Iris pigment epithelial cell (primary cell): ENCODE results near the gene AIFM2.
A peak's percentile ranks its signal among the peaks of the same experiment; 100 is the strongest.

Source experiments
- DNase-seq: peaks from one replicate; pipeline ENCODE4 v3.0.0-alpha.2; 2011; ENCODE audit warnings: low read depth

Gene AIFM2

DNA sequence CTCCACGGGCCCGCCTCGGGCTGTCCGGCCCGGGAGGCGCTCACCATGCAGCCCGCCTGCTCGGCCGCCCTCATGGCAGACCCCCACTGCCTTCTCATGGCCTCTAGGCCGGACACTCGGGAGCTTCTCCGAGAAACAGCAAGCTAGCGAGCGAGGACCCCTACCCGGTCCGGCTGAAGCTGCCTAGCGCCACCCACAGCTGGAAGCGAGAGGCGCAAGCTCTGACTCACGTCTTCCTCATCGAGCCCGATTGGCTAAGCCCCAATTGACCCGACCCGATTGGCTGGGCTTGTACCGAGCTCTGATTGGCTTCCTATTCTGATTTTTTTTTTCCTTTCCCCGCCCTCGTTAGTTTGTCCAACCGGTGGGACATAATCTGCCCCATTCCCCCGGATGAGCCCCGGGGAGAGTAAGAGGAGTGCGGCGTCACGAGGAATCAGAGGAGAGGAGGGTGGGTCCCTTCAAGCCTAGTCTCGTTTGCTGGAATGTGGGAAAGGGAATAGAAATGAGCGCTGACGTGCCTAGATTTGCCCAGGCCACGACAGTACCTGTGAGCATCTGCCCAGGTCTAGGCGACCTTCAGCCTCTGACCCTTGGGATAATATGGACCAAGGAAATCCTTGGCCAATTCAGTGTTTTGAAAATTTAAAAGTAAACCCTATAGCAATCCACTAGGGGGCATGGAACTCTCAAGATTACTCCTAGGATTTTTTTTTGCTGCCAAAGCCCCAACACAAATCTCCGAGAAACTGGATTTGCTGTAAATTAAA lies 14.0 kb upstream of the AIFM2 start, which contains the start of gene TYSND1:
TYSND1 (minus strand) TSS at position 212 of the 770 bp plus-strand sequence; CDS start at position 98, 114 bp downstream.
- peak; percentile 98 for DNase-seq

DNA sequence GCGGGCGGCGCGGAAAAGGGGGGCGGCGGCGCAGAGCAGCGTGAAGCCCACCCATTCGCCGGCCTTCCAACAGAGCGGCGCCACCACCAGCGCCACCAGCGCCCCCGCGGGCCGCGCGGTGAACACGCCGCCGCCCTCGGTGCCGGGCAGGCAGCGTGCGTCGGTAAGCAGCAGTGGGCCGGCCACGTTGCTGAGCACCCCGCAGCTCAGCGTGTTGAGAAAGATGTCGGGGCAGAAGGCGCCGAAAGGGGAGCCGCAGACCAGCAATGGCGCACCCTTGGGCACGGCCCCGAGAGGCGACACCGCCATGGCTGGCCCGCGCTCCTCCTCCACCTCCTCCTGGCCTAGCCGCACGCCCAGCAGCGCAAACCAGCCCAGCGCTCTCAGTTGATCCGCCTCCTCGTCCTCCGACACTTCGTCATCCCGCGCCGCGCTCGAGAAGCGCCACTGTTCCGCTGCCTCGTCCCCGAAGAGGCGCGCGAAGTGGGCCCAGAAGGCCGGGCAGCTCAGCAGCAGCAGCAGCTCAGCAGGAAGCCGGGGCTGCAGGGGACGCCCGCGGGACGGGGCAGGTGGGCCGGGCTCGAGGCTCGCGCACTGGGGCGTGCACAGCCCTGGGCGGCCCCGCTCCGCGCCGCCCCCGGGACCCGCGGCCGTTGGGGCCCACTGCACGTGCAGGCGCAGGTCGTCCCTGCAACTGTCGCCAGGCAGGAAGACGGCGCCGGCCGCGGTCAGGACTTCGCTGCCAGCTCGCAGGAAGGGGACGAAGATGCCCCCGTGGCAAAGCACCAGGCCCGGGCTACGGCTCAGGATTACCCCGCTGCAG lies 13.3 kb upstream of the AIFM2 start:
- DNase-seq: peak; percentile 66

DNA sequence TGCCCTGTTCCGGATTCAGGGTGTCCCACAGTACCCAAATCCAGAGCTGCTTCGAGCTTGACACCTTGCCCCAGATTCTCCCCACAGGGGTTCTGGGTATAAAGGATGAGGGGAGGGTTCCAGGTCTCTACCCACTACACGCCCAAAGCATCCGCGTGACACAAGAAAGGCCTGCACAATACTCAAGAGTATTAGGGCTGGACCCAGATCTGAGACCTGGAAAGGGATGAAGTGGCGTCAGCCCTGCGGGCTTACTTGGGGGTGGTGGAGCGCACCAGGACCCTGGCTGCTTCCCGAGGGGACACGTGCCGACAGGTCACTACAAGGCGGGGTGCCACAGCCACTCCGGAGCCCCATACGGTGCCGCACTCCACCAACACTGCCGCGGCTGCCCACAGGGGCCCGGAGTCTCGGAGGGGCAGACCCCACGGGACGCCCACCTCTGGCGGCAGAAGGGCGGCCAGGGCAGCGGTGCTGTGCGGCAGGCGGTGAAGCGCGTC lies 12.6 kb upstream of the AIFM2 start:
- no peak for DNase-seq

DNA sequence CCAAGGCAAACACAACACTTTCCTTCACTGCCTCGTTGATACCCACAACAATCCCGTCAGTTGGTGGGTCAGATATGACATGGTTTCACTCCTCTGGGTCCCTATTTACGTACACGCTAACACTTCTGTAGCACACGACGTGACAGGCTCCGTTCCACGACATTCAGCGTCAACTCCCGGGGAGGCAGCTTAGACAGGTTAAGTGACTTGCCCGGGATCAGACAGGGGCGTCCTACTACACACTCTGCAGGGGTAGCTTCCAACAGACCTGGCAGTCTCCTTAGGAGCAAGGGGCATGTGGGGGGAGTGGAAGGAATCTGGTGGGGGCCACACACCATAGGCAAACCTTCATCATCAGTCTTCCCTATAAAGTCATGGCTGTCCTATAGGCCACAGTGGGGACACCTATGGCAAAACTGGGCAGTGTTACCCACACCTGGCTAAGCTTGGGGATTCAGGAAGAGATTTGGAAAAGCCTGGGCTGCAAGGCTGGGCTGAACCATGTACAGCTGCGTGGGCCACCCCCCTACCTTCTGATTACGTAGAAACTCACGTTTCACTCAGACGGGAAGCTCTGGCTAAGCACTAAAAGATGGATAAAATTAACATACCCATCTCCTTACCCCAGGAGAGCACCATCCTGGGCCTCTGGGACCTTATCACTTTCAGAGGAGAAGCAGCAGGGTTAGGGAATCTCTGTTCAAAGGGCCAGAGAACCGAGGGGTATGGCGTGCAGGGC lies 11.9 kb upstream of the AIFM2 start:
- no peak for DNase-seq

DNA sequence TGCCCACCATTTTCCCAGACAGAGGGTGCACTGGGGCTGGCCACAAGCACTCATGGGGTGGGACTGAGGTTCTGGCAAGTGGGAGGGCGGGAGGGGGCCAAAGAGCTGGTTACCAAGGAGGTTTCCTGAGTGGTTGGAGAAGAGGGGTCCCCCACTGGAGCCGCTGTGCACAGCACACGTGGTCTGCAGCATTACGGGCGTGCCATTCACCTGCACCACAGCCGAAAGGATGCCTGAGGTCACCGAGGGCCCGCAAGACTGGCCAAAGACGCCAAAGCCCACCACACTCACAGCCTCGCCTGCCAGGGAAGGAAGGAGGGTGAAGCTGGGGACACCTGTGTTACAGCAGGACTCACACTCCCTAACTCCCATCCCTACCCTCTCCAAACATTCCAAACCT lies 9.9 kb upstream of the AIFM2 start:
- no peak for DNase-seq

DNA sequence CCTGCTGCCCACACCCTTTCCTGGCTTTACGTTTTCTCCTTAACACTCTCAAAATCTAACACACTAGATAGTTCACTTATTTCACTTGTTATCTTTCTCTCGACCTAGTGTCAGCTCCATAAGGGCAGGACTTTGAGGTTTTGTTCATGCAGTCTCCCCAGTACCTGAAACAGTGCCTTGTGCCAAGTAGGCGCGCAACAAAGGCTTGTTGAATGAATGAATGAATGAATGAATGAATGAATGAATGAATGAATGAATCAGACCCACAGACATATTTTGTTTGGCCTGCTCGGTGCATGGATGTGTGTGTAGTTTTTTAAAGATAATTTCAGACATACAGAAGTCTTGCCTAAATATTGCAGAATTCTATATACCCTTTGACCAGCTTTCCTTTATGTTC lies 7.7 kb upstream of the AIFM2 start:
- DNase-seq: no peak

DNA sequence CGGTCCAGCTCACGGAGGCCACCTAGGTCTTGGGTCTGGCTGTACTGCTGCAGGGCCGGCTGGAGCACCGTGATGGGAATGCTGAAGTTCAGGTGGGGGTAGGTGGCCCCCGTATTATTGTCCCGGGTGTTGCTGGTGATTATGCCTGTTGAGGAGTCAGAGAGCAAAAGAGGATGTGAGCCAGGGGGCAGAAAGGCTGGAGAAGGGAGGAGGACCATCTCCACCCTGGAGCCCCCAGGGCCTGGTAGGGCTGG lies 7.3 kb upstream of the AIFM2 start:
- no peak for DNase-seq

DNA sequence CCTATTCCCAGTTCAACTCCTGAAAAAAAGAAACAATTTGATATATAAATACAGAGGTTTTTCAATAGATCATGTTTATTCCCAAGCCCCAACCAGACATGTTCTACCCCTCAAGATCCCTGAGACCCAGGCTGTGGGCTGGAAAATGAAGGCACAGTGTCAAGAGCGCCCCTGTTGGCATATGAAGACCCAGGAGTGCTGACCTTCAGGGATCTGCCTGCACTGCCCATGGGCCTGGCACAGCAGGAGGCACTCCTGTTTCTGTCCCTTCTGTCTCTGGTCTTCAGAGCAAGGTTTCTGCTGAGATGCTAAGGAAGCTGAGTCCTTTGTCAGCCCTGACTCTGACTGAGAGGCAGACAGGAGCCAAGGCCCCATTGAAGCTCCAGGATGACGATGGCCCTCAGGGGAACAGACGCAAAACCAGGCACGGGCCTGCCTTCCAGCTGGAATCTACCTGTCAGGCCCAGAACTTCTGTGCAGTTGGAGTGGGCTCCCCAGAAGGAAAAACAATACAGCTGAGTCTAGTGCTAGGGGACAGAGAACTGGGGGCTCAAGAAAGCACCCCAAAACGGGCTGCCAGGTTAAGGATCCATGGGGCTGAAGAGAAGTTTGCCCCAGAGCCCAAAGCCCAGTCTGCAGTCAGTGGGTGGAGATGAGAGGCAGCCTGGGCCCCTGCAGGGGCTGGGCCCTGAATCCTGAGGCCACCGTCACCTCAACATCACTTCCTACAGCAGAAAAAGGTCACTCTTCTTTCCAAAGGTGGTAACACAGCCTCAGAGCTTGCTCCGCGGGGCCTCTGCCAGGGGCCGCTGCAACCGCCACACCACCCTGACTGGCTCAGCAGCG lies 6.7 kb upstream of the AIFM2 start:
- no peak for DNase-seq

DNA sequence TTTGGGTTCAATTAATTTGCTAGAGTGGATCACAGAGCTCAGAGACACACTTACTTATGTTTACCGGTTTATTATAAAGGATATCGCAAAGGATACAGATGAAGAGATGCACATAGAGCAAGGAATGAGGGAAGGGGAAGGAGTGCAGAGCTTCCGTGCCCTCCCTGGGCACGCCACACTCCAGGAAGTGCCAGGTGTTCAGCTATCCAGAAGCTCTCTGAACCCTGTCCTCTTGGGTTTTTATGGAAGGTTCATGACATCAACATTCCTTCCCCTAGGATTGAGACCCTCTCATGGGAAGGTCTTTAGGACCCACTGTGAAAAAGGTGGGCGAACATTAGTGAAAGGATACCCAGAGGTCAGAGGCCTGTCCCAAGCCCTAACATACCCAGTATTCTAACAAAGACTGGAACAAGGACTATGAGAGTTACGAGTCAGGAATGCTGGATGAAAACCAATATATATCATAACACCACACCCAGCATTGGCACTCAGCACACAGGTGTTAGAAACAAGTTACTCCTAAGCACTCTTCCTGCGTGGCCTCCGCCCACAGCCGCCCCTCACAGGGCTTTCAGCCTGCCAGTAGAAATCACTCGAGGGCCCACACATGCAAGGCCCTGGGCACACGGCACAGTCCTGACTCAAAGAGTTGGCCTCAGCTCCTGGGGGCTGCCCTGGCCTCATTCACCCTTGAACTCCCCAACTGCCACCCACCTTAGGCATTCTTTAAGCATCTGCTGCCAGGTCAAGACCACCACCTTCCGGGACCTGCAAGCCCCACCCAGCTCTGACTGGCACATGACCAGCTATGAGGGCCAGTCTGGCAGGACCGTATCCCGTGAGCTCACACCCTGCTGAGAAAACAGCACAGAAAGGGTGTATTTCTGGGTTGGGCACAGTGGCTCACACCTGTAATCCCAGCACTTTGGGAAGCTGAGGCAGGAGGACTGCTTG lies 5.6 kb upstream of the AIFM2 start:
- DNase-seq: no peak

DNA sequence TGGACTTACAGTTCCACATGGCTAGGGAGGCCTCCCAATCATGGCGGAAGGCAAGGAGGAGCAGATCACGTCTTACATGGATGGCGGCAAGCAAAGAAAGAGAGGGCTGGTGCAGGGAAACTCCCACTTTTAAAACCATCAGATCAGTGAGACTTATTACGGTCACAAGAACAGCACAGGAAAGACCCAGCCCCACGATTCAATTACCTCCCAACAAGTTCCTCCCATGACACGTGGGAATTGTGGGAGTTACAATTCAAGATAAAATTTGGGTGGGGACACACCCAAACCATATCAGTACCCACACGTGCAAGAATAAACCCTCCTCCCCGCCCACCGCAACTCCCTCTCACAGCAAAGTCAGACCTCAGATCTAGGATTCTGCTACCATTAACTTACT lies 4.5 kb upstream of the AIFM2 start:
- no peak for DNase-seq

DNA sequence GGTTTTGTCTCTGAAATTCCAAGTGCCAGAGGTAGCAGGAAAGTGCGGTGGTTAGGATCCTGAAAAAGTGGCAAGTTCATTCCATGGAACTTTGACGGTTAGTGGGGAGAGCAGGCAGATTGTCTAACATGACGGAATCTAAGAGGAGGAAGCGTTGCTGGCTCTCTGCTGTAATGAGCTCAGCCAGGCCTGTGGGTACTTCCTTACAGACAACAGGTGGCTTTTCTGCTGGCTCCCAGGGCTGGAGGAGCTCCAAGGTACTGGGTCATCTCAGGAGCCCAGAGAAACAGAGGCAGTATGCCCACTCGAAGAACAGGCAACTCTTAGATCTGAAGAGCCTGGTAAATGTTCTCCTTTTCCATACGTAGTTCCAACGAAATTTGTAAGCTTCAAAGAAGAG lies 3.1 kb upstream of the AIFM2 start:
- no peak for DNase-seq

DNA sequence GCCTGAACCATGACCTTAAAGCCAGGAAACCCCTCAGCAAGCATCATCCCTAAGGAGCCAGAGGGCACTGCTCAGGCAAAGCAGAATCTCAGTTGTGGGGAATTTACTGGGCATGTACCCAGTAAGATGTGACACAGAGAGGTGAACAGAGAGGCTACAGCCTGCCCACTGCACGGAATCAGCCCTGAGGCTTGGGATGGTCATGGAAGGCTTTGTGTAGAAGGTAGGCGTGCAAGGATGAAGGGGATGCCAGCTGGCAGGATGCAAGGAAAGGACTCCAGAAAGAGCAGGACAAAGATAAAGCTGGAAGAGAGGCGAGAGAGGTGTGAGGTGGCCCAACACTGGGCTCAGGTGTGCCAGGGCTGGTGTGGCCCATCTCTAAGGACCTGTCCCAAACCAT lies 2.4 kb upstream of the AIFM2 start:
- no peak for DNase-seq

DNA sequence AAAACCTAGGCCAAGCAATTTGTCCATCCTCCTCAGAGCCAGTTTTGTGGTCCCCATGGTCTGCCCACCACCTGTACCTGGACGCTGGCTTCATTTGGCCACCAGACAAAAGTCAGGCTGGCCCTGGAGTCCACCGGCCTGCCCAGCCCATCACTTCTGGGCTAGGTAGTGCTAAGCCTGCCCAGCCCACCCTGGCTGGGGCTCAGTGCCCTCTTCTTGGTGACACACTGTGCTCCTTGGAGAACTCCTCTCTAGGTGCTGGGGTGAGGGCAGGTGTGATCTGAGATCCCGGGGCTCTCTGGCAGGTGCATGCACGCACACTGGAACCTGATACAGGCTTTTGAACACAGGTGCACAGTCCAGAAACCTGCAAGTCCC lies 1.1 kb downstream of the AIFM2 start:
- DNase-seq: no peak

DNA sequence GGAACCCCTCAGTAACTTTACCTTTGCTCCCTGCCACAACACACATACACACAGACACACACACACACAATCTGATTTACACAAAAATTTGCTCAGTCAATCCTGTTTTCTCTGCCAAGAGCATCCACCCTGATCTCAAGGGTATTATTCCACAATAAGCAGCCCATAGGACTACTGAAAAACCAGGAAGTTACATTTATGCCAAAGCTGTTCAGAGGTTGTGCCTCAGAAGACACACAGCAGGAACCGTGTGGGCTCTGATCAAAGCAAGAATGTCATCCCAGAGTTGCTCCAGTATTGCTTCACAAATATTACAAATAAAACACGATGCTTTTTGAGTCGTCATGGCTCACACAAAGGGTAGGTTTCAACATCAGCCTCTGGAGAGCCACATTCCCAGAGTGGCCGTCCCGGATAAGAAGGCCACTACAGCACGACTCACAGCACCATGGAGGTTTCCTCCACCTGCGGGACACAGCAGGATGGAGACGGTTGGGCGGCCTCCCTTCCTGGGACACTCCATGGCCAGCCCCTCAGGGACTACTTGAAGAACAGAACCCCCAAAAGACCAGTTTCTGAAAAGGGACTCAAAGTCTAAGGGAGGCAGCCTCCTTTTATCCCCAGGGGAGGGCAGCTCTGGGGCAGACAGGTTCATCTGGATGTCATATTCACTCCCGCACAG lies 1.6 kb downstream of the AIFM2 start:
- DNase-seq: peak; percentile 66

DNA sequence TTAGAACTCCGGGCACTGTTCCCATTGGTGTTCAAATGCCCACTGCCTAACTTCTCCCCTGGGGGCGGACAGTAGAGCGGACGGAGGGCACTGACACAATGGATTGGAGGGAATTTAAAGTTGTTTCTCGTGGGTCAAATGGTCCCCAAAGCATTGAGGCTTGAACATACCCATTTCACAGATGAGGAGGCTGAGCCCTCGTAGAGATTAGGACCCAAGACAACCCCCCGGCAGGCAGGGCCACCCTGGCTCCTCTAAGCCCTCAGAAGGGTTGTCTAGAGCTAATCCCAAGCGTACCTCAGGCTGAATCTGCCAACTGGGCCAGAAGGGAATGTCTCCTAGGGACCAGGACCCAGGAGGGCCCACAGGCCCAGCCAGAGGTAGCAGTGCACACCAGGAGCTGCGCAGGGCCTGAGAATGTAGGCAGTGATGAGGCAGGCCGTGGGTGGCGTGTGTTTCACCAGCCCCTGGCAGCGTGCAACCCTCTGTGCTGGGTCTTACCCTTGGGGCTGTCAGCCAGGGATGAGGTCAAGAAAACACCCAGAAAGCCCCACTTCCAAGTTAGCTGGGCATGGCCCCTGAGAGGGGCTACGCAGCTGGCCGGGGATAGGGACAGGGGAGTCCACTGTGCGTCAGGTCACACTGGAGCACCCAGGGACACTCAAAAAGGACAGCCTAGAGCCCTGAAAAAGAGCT lies 5.8 kb downstream of the AIFM2 start:
- DNase-seq: no peak

DNA sequence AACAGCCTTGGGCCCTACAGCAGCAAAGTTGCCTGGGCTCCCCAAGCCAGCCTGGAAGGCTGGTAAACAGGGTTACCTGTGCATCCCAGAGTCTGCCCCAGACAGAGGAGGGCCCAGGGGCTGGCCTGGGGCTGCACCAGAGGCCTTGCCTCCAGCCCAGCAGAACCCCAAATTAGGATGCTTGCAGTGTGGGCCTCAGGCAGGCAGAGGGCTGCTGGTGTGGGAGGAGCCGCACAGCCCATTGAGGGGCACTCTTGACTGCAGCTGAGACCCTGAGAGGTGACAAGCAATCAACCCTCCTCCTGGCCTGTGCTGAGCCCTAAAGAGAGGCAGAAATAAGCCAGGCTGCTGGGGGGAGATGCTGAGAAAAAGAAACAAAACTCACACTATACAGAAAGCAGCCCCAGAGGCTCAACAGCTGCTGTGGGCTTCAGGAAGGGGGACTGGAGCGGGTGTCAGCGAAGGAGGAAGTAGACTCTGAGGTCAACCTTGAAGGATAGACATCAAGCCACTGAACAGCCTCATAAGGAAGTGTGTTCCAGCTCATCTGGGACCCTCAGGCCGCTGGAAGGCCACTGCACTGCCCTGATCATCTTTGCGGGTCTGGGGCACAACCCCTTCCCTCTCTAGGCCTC lies 6.6 kb downstream of the AIFM2 start:
- no peak for DNase-seq

DNA sequence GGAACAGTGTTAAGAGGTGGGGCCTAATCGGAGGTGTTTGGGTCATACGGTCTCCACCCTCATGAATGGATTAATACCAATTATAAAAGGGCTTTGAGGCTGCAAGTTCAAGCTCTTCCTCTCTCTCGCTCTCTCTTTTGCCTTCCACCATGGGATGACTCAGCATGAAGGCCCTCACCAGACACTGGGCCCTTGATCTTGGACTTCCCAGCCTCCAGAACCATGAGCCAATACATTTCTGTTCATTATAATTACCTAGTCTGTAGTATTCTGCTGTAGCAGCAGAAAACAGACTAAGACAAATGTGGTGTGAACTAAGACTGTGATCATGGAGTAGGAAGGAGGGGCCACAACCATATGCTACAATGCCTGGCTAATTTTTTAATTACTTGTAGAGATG lies 7.7 kb downstream of the AIFM2 start:
- no peak for DNase-seq

DNA sequence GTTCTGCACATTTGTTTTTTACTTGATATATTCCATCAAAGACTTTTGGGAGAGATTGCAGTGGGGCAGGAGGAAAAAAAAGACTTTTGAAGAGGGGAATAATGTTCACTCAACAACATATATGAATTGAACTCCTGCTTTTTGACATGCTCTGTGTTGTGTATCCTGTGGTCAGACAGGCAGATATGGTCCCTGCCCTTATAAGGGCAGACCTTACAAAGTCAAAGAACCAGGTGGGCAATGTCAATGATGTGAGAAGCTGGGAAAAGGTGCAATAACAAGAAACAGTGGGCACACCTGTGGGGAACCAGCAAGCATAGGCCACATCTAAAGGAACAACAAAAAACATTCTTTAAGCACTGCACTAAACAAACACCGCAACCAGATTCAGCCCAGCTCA lies 8.2 kb downstream of the AIFM2 start:
- DNase-seq: no peak

DNA sequence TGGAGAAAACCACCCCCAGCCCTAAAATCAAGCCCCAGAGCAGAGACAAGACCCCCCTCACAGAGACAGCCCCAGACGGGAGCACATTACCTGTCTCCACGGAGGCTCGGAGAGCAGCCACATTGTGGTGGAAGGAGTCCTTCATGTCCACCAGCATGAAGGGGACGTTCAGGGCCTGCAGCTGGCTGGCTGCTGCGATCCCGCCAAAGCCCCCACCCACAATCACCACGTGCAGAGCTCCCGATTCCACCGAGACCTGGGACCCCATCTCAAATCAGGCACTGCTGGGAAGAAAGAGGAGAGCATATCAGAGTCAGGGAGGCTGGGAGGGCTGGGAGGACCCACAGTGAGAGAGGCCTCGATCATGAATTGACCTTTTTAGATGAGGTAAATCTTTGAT lies 8.8 kb downstream of the AIFM2 start:
- DNase-seq: no peak
